ENCODE results near the gene BCL11A.

DNA sequence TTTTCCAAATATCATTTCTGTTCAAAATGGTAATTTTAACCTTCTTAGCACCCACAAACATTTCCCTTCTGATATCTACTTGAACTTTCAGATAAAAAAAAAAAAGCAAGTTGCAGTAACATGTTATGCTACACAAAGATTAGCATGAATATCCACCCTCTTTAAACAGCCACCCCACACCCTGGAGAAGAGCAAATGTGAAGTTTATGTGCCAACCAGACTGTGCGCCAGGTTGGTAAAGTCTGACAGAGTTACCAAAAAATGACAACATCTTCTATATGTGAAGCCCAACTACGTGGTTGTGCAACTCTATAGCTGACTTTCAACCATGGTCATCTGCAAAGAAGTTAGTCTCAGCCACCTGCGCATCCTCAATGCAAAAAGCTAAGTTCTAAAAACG, 62.6 kb downstream of the BCL11A start:
- TF ChIP-seq POLR2A (IDR thresholded peaks at IDR 0.05; ENCODE audit: low read length) (peak; percentile 74), GATA1 (IDR thresholded peaks at IDR 0.05; ENCODE audit: low read depth, low read length) (no peak)

All from erythroblast (primary cell).